SU-DHL-6 (cell line): ENCODE results near the gene SATB2.

Experiments used
- CTCF ChIP-seq: fragments of 200-600 bp; sonication (generic); IDR thresholded peaks from one replicate; pipeline ENCODE4 v1.5.1; 2017; ENCODE audit warnings: antibody characterized with exemption, mild to moderate bottlenecking, low read length, moderate library complexity; ENCODE audit not compliant: insufficient read depth, poor library complexity, severe bottlenecking
- EZH2phosphoT487 ChIP-seq: fragments of 200-600 bp; sonication (generic), shearing (Covaris generic); conservative IDR thresholded peaks from 2 replicates; pipeline ENCODE4 v1.6.1; 2018; ENCODE audit warnings: mild to moderate bottlenecking, antibody characterized with exemption, low read length, moderate library complexity, mixed read lengths

- TF ChIP-seq CTCF (no peak), EZH2phosphoT487 (no peak)
Measured at GRCh38 chr2:199490049-199490448, 32.3 kb upstream of the SATB2 start.
